ENCODE results near the gene PLXND1.

Gene PLXND1

DNA sequence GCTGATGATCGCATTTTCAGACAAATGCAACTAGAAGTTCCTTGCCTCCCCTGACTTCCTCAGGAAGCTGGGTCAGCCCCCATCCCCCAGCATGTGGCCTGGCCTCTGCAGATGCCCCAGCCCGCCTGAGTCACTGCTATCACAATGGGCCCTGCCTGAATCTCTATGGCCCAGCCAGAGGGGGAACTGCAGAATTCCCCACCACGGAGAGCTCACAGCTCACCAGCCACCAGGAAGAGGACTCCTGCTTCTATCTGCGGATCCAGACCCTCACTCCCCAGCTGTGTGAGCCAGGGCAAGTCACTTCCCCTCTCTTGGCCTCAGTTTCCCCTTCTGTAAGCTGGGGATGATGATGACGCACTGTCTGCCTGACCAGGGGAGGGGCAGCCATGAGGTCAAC is 6.9 kb downstream of the PLXND1 start:
- peak; percentile 53 for DNase-seq

DNA sequence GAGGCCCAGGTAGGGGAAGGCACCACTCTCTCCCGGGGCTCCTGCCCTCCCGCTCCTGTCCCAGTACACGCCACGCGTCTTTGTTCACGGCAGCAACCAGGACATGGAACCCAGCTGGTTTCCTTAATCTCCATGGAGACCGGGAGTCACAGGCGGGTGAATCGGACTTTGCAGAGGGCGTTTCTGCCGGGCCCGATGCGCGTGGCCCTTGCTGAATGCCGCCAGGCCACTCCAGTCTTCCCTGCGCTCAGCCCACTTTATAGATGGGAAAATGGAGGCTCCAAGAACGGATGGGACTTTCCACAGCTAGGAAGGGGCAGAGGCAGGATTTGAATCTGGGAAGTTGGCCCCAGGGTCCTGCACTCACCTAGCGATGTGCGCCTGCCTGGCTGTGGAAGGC is 7.4 kb downstream of the PLXND1 start:
- no peak for DNase-seq

DNA sequence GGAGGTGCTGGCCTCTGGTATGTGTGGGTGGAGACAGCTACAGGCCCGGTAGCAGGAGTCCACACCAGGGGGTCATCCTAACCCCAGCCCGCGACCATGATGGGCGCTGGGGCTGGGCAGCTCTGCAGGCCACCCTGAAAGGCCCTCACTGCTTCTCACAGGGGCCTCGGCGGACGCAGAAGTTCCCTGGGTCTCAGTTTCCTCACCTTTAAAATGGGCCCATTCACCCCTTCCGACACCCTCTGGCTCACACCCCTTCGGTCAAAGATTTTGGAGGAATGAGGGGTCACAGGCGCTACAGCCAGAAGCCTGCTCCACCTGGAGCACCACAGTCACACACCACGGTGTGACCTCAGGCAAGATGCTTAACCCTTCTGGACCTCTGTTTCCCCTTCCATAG is 8.0 kb downstream of the PLXND1 start:
- DNase-seq: no peak

DNA sequence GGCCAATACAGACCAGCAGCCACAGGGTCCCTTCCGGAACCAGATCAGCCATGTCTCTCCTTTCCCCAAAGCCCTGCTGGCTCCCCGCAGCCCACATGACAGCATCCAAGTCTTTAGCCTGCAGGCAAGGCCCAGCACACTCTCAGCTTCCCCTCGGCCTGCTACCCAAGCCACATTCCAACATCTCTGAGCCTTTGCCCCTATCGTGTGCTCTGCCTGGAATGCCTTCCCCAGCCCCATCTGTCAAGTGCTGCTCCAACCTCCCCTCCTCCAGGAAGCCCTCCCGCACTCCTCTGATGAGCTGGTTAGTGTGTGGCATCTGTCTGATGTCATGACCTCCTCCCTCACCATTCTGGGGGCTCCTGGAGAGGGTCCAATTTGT is 8.5 kb downstream of the PLXND1 start:
- DNase-seq: no peak

DNA sequence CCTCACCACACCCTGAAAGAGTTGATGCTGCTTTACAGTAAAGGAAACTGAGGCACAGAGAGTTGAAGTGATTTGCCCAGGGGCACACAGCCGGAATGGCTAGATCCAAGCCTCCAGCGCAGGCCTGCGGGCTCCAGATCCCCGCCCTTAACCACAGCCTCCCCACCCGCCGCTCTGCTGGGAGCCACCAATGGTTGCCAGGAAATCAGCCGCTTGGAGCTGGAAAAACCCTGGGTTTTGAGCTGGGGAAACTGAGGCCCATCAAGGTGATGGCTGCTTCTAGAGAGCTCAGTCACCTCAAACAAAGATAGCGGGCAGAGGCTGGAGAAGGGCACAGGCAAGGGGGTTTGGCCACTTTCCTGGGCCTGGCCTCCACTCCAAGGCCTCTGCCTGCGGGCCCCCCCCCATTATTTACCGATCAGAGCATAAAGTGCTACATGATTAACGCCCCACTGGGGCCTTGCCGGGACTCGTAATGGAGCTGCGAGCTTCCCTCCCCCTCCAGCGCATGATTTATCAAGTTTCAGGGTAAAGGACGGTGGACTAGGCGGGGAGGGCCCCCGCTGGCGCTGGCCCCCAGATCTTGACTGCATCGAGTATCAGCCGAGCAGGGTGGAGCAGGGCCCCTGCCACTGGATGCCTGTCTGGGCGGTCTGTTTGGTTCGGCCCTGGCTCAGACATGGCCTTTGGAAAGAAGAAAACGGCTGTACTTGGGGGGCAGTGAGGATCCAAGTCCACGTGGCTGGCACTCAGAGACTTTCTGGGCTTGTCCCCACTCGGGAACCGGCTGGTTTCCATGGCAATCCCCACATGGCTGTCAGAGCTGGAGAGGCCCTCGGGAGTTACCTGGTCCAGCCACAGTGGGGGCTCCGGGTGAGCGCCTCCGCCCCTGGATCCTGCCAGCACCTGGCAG is 9.1 kb downstream of the PLXND1 start:
- no peak for DNase-seq

DNA sequence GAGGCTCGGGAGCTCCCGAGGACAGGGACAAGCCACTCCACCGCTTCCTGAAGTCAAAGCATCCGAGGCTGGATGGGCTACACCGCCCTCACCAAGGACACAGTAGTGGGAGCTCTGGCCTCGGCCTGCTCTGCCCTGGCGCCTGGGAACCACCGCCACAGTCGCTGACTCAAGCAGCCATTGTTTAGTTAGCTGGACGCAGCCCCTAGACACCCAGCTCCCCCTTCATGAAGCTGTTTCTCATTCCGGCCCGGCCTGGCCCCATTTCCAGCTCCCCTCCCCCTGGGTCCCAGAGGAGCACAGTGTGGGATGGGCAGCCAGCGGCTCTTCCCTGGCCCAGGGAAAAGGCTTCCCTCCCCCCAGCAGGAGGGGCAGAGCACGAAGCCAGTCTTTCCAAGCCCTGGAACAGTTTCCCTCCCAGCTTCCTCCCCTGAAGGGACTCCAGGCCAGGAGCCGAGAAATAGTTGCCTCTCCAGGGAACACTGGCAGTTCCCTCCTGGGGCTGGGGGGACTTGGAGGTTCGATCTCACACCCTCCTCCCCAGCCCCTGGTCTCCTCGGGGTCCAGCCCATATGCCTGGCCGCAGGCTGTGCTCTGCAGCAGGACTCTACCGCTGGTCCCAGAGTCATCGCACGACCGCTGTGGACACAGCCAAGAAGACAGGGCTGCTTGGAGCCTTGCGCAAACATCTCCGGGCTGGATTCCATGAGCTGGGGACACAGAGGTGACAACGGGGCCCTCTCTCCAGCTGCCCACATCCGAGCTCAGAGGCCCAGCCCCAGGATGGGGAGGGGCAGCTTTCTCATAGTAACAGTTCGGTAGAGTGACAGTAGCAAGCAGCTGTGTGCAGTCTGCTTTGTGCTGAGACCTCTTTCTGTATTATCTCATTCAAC is 10.0 kb downstream of the PLXND1 start:
- no peak for DNase-seq

DNA sequence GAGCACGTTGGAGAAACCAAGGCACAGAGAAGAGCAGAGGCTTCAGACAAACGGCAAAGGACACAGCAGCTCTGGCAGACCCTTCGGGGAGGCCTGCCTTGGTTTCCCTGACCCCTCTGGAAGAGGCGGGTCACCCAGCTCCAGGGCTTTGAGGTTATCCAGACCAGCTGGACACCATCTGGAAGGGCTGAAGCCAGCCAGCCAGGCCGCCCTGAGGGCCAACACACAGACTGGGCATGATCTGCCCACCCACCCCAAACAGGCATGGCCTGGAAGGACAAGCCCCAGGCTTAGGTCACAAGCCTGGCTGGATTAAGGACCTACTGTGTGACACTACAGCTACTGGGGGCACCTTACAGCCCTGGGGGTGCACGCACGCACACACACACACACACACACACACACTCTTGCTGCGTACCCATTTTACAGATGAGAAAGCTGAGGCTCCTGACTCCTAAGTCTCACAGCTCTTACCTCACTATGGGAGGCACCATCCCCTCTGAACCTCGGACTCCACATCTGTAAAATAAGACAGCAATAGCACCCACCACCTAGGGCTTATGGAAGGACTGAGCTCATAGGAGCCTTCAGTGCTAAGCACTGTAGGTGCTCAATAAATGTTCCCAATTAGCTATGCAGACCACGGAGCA is 10.8 kb downstream of the PLXND1 start:
- no peak for DNase-seq

DNA sequence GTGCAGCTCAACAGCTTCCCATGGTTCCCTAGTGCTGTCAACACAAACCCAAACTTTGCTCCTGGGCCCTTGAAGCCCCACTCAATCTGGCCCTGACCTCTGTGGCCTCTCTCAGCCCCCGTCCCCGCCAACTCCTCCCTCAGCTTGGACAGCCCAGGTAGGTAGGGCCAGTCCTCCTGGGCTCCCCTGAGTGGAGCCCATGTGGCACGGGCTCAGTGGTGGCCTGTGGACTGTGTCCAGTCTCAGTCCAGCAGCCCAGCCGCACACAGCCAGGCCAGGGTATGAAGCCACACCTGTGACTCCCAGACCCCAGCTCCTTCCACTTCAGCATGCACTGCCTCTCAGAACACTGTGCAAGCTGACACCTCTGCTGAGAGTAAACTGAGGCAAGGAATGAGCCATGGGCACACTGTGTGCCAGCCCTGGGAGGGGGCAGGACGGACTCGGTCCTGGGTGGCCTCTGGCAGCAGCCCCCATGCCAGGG is 11.5 kb downstream of the PLXND1 start:
- no peak for DNase-seq

DNA sequence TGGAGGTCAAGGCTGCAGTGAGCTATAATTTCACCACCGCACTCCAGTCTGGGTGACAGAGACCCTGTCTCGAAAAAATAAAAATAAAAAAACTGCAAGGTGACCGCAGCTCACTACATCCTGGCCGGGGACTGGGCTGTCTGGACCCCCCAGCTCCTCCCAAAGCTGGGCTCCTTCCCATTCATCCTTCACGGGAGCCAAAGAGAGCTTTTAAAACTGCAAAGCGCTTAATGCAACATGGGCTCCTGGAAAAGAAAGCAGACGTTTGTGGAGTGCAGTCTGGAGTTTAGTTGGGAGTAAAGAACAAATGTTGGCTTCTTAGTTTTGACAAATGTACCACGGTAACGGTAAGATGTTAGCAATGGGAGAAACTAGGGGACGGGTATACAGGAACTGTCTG is 12.1 kb downstream of the PLXND1 start:
- no peak for DNase-seq

DNA sequence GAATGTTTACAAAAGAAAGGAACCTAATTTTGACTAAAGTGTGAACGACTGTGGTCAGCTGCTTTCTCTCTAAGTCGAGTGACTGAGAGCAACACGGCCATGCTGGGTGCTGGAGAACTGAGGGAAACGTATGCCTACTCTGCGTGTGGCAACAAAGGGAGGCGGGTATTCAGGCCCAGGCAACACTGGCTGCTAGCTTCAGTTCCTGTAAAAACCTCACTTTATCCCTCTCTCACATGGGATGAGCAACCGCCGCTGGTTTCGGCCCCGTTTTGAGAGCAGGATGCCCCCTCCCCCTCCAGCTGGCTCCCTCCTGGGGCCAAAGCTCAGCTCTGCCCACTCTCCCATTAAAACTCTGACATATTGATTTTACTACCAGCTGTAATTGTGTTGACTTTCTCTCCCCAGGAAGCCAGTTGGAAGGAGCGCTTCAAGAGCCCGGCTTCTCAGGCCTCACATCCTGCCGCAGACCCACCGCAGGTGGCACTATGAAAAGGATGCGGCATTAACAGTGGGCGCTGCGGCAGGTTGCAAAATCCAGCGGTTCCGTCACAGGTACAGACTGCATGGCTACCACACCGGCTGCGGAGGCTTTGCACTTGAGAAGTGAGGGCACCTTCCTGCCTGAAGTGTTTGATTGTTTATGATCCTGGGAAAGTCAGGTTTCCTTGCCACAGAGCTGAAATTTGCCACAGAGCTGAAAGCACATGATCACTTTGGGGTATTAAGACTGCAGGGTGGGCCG is 12.7 kb downstream of the PLXND1 start:
- no peak for DNase-seq

DNA sequence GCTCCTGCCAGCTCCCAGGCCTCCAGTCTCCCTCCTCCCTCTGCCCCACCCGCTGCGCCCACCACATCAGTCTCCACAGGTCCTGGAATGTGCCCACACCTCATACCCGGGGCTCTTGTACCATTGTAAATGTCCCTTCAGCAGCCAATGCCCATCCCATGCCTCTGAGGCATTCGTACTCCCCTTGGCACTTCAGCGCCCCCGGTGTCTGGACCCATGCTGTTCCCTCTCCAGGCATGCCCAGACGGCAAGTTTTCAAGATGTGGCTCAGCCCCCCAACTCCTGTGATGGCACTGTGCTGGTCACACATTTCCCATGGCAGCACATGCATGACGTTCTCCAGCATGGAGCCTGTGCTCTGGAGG is 13.3 kb downstream of the PLXND1 start:
- DNase-seq: no peak

DNA sequence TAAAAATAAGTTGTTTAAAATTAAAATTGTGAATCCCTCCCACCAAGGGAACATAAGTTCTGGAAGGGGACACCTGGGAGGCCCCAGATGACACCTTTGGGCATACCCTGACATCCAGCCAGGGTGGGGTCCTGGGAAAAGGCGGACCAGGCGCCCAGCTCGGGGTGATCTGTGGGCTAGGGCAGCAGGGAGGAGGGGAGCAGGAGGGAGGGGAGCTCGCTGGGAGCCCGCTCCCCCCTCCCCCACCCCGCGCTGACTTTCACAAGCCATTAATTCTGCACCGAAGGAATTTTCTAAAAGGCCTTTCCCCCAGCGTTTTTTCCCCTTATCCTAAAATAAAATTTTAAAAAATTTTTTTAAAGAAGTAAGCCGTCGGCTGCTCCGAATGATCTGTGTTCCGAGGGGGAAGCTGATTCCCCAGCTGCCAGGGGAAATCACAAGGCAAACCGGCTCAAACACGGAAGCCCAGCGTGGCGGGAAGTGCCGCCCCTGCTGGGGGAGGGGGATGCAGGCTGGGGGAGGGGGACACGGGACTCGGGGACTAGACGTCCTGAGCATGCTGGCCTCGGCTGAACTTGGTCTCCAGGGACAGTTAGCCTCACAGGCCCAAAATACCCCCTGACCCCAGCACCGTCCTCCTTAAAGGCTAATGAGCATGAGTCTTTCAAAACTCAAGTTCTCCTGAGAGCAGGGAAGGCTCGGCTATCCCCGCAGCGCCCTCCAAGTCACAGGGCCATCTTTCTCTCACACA is 13.9 kb downstream of the PLXND1 start:
- DNase-seq: no peak

DNA sequence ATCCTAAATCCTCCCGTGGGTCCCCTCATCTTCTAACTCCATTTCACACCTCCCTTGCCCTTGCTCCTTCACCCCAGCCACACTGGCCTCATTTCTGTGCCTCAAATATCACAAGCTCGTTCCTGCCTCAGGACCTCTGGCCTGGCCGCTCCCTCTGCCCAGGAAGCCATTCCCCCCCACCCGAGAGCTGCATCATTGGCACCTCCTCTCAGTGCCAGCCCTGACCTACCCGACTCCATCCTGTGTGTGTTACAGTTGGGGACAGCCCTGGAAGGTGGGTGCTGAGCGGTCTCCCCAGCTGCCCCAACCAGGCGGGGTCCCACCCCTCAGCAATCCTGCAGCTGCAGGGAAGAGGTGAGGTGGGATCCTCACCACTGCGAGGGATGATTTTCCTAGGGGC is 14.5 kb downstream of the PLXND1 start:
- no peak for DNase-seq

DNA sequence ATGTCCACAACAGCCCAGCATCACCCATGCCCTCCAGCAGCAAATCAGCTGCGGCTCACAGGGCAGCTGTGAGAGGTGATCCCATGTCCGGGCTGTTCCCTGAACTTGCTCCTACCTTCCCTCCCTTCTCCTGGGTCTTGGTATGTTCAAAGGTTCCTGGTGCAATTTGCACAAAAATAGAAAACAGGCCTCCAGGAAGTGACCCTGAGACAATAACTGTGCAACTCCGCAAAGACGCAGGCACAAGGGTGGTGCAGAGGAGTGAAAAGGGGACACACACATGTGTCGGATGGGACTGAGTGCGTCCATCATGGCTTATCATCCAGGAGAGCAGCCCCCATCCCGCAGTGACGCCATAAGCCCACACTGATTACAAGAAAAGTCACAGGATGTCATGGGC is 16.3 kb downstream of the PLXND1 start:
- no peak for DNase-seq

DNA sequence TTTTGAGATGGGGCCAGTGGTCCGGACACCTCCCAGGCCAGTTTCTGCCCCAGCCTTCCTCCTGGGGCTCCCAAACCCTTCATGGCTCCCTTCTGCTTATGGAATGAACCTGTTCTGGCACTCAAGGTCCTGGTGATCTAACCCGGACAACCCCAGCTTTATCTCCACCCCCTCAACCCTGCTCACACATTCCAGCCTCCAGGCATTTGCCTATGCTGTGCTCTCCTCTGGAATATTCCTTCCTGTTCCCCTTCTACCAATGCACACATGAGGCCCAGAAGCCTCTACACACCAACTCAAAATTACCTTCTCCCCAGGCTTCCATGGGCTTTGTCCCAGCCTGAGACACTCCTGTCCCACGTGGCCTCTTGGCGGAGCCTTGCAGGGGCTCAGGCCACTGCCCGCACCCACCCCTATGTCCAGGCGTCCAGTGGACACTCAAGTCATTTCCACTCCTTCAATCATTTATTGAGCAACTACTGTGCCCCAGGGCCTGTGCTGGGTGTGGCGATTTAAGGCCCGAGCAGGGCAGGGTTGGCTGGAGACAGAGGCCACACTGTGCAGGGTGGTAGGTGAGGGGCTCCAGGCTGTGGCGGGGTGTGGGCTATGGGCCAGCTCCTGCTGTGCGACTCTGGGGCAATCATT is 18.8 kb downstream of the PLXND1 start:
- DNase-seq: peak; percentile 66

DNA sequence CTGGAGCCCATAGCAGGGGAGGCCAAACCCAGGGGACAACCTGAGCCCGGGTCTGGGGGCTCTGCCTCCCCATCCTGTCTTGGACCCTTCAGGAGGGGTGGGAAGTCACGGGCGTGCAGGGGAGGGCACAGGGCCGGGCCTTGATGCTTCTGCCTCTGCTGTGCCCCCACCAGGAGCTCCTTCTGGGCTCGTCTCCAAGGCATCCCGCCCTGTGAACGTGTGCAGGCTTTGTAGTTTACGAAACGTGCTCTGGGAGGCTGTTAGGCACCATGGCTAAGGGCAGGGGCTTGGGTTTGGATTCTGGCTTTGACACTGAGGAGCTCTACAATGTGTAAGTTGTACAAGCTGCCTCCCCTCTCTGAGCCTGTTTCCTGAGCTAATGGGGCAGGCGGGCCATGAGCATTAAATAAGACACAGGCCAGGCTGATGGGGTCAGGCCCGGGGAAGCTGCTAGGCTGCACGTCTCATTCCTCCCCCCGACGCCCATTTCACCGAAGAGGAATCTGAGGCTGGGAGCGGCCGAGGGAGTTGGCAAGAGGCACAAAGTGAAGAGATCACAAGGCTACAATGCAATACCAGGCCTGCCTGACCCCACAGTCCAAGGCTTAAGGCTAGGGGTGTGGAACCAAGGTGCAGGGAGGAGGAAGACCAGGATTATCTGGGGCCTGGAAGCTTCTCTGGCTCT is 19.6 kb downstream of the PLXND1 start:
- DNase-seq: peak; percentile 57

DNA sequence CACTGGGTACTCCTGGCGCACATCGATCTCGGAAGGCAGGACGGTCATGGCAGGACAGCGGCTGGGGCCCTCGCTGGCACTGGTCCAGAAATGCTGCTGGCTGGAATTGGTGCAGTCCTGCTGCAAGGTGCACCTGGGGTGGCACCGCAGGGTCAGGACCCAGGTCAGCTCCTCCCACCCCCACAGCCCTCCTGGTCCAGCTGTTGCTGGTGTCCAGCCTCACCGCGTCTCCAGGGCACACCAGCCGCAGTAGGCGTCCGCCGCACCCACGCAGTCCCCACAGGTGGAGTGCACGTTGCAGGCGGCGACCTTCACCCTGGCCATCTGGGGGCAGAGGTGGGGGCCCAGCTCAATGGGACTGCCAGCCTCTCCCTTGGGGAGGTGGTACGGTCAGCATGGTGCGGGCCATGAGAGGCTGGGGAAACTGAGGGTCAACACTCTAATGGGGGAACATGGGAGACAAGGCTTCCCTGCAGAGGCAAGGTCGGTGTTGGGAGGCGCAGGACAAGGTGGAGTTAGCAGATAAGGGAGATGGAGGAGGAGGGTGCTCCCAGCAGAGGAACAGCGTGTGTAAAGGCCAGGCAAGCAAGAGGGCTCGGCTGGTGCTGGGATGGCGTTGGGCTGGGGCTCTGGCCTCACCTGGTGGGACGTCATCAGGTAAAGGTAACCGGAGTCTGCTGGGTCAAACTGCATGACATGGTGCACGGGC is 20.4 kb downstream of the PLXND1 start:
- DNase-seq: no peak

DNA sequence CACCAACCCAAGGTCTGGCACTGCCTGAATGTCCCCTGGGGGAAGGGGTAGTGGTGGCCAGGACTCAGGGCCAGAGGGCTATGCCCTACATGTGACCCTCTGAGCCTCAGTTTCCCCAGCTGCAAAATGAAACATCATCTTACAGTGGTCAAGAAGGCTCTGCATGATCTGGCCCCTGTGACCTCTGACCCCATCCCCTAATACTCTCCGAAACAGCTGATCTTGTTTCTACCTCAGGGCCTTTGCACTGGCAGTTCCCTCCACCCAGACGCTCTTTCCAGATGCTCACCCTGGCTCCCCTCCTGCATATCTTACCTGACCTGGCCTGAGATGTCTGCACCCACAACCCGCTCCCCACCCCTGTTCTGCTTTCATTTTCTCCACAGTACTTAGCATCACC is 21.8 kb downstream of the PLXND1 start:
- DNase-seq: no peak

DNA sequence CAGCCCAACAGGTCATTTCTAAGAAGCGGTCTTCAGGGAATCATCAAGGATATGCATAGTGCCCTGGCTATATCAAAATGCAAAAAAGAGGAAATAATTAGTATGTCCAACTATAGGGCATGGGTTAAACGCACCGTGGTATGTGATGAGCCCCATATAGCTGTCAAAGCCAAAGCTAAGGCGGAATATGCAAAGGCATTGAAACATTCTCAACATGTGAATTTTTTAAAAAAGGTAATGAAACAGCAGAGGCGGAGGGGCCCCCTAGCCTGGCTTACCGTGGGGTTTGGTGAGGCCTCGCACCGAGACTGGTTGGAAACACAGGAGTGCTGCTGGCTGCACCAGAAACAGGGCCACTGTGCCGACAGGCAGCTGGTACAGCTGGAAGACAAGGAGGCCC is 23.2 kb downstream of the PLXND1 start:
- no peak for DNase-seq

DNA sequence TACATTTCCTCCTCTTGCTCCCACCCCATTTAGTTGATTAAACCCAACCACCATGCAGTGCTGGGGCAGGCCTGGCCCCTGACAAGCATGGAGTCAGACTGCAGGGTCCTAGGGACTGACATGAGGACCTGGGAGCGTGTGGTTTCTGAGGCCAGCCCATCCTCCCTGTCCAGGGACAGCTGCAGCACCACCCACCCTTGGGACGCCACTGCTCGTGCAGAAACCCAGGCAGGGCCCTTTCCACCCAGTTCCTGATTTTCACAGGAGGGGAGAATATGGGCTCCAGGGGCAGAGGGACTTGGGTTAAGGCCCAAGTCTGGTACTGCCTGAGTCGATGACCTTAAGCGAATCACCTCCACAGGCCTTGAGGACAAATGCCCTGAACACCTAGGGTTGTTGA is 23.7 kb downstream of the PLXND1 start:
- no peak for DNase-seq

Data from NCI-H226 (cell line).